ENCODE data around the gene IQCK. TPM values are rescaled to one million over a fixed set of nuclear protein-coding genes. Genes with fewer than 3 reads are reported as not detected.

Gene IQCK
- polyA plus RNA-seq, 2 of the 4 experiments (the other 2 are of a cell fraction), result 10.3 to 15.6 TPM

- TF ChIP-seq, protein P1, sequence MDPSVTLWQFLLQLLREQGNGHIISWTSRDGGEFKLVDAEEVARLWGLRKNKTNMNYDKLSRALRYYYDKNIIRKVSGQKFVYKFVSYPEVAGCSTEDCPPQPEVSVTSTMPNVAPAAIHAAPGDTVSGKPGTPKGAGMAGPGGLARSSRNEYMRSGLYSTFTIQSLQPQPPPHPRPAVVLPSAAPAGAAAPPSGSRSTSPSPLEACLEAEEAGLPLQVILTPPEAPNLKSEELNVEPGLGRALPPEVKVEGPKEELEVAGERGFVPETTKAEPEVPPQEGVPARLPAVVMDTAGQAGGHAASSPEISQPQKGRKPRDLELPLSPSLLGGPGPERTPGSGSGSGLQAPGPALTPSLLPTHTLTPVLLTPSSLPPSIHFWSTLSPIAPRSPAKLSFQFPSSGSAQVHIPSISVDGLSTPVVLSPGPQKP (IDR thresholded peaks at IDR 0.05; ENCODE audit: low read depth, low read length), result no peak
- TF ChIP-seq KDM1A (IDR thresholded peaks at IDR 0.05; ENCODE audit: low read depth) (no peak), CBX2 (IDR thresholded peaks at IDR 0.05; ENCODE audit: borderline replicate concordance, low read depth) (no peak), TP53 (CRISPR knock-in tag; IDR thresholded peaks at IDR 0.05) (no peak), RFX5 (IDR thresholded peaks at IDR 0.05) (no peak), KDM5A (IDR thresholded peaks at IDR 0.05) (no peak)
- TF ChIP-seq, protein P2, sequence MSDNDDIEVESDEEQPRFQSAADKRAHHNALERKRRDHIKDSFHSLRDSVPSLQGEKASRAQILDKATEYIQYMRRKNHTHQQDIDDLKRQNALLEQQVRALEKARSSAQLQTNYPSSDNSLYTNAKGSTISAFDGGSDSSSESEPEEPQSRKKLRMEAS (IDR thresholded peaks at IDR 0.05), result no peak
Observed at GRCh38 chr16:19879241-19879792, 161.2 kb downstream of the IQCK start (continued).

- peaks cover 11% of the 10 kb centered on the region; the same call in 2 of the 3 replicates for H3K4me1 ChIP-seq
- FAIRE-seq (no peak), ATAC-seq (no peak), DNase-seq (ENCODE audit: low read depth in 1 of 2, low spot score in 1 of 2) (no peak)
- TF ChIP-seq MAFK (IDR thresholded peaks at IDR 0.05; ENCODE audit: partially characterized antibody), result no peak
- TF ChIP-seq TFCP2L1 (CRISPR knock-in tag; IDR thresholded peaks at IDR 0.05), result no peak
- no peak for TF ChIP-seq FOXS1 (CRISPR knock-in tag; IDR thresholded peaks at IDR 0.05)
- no peak for TF ChIP-seq NFE2L2 (conservative IDR thresholded peaks at IDR 0.05; ENCODE audit: low read length)
- TF ChIP-seq HDAC2 (IDR thresholded peaks at IDR 0.05), result no peak
- TF ChIP-seq EHMT2 (IDR thresholded peaks at IDR 0.05; ENCODE audit: low read depth), result no peak
- TF ChIP-seq, protein P3, sequence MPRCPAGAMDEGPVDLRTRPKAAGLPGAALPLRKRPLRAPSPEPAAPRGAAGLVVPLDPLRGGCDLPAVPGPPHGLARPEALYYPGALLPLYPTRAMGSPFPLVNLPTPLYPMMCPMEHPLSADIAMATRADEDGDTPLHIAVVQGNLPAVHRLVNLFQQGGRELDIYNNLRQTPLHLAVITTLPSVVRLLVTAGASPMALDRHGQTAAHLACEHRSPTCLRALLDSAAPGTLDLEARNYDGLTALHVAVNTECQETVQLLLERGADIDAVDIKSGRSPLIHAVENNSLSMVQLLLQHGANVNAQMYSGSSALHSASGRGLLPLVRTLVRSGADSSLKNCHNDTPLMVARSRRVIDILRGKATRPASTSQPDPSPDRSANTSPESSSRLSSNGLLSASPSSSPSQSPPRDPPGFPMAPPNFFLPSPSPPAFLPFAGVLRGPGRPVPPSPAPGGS (IDR thresholded peaks at IDR 0.05), result no peak
- no peak for TF ChIP-seq CBX2 (IDR thresholded peaks at IDR 0.05; ENCODE audit: borderline replicate concordance, low read depth)
- TF ChIP-seq TP53 (CRISPR knock-in tag; IDR thresholded peaks at IDR 0.05), result no peak
- TF ChIP-seq RNF2 (IDR thresholded peaks at IDR 0.05; ENCODE audit: borderline replicate concordance, low read depth), result no peak
- TF ChIP-seq ATOH8 (CRISPR knock-in tag; IDR thresholded peaks at IDR 0.05; ENCODE audit: low read depth), result no peak
- no peak for TF ChIP-seq NPAS2 (CRISPR knock-in tag; IDR thresholded peaks at IDR 0.05; ENCODE audit: borderline replicate concordance)
- TF ChIP-seq, protein P4, sequence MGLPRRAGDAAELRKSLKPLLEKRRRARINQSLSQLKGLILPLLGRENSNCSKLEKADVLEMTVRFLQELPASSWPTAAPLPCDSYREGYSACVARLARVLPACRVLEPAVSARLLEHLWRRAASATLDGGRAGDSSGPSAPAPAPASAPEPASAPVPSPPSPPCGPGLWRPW (IDR thresholded peaks at IDR 0.05), result no peak
- TF ChIP-seq, protein P2 (IDR thresholded peaks at IDR 0.05), result no peak
- no peak for TF ChIP-seq RAD21 (conservative IDR thresholded peaks at IDR 0.05 in 1 of 2, IDR thresholded peaks at IDR 0.05 in 1 of 2)
- TF ChIP-seq CTCF (IDR thresholded peaks at IDR 0.05), result no peak
- TF ChIP-seq, protein P5, sequence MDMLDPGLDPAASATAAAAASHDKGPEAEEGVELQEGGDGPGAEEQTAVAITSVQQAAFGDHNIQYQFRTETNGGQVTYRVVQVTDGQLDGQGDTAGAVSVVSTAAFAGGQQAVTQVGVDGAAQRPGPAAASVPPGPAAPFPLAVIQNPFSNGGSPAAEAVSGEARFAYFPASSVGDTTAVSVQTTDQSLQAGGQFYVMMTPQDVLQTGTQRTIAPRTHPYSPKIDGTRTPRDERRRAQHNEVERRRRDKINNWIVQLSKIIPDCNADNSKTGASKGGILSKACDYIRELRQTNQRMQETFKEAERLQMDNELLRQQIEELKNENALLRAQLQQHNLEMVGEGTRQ (IDR thresholded peaks at IDR 0.05), result no peak
- TF ChIP-seq, protein P6, sequence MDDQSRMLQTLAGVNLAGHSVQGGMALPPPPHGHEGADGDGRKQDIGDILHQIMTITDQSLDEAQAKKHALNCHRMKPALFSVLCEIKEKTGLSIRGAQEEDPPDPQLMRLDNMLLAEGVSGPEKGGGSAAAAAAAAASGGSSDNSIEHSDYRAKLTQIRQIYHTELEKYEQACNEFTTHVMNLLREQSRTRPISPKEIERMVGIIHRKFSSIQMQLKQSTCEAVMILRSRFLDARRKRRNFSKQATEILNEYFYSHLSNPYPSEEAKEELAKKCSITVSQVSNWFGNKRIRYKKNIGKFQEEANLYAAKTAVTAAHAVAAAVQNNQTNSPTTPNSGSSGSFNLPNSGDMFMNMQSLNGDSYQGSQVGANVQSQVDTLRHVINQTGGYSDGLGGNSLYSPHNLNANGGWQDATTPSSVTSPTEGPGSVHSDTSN (IDR thresholded peaks at IDR 0.05), result no peak
- TF ChIP-seq FOSL2 (IDR thresholded peaks at IDR 0.05), result no peak
- no peak for TF ChIP-seq FOSL2 (CRISPR knock-in tag; IDR thresholded peaks at IDR 0.05)
- H3K9me3 ChIP-seq, result no peaks in the 10 kb centered on the region
- CTCF ChIA-PET, result interaction anchor here (0.6 to 15.4 kb wide), 3 partner anchors 117 to 283 kb away, joined by 3 to 328 read pairs (median 4); no protein-coding TSS in a partner anchor
- H3K4me3 ChIP-seq, result no peak overlapping the region
- no peak overlapping the region for H3K4me2 ChIP-seq
- no peak overlapping the region for H3K27ac ChIP-seq
- POLR2A ChIA-PET, result no interaction called here
- WGBS (ENCODE audit: missing lambda C conversion rate), result 92% methylated on average over 7 of the region's 7 CpGs
Observed at GRCh38 chr16:19881028-19881427, 163.0 kb downstream of the IQCK start.

All from A549 (cell line).